ENCODE data around the gene PTTG1IP2. TPM values are rescaled to one million over a fixed set of nuclear protein-coding genes. Genes with fewer than 3 reads are reported as not detected.

PTTG1IP2 gene
- total RNA-seq, 2 experiments from 2014 or later: not detected

- intact Hi-C loops (cut with micrococcal nuclease): no loop called here
- CTCF ChIA-PET: interaction anchor here (0.9 kb wide), 1 partner anchor 12 kb away, joined by 3 read pairs; no protein-coding TSS in a partner anchor
- H3K4me3 Mint-ChIP-seq: no peak overlapping the region
- no peaks in the 10 kb centered on the region for H3K9me3 Mint-ChIP-seq
- H3K4me1 Mint-ChIP-seq (ENCODE audit: low read depth): no peaks in the 10 kb centered on the region
- no peak for DNase-seq
- TF ChIP-seq, protein P1, sequence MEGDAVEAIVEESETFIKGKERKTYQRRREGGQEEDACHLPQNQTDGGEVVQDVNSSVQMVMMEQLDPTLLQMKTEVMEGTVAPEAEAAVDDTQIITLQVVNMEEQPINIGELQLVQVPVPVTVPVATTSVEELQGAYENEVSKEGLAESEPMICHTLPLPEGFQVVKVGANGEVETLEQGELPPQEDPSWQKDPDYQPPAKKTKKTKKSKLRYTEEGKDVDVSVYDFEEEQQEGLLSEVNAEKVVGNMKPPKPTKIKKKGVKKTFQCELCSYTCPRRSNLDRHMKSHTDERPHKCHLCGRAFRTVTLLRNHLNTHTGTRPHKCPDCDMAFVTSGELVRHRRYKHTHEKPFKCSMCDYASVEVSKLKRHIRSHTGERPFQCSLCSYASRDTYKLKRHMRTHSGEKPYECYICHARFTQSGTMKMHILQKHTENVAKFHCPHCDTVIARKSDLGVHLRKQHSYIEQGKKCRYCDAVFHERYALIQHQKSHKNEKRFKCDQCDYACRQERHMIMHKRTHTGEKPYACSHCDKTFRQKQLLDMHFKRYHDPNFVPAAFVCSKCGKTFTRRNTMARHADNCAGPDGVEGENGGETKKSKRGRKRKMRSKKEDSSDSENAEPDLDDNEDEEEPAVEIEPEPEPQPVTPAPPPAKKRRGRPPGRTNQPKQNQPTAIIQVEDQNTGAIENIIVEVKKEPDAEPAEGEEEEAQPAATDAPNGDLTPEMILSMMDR (IDR thresholded peaks at IDR 0.05): no peak
- no peak for ATAC-seq
- POLR2A ChIA-PET: no interaction called here
- no peaks in the 10 kb centered on the region for H3K36me3 Mint-ChIP-seq (ENCODE audit: low read depth)
- H3K27ac Mint-ChIP-seq: no peak overlapping the region
- H3K27me3 Mint-ChIP-seq: peaks cover 14% of the 10 kb centered on the region
Measured at GRCh38 chr7:90473814-90474213, 4.4 kb downstream of the PTTG1IP2 start.

GRCh38 chr7:90474284-90475210 lies 5.1 kb downstream of the PTTG1IP2 start:
- Mint-ChIP-seq H3K9me3 (no peaks in the 10 kb centered on the region), H3K27me3 (peaks cover 12% of the 10 kb centered on the region), H3K4me1 (ENCODE audit: low read depth) (no peaks in the 10 kb centered on the region), H3K4me3 (no peak overlapping the region), H3K27ac (no peak overlapping the region), H3K36me3 (ENCODE audit: low read depth) (no peaks in the 10 kb centered on the region)
- DNase-seq: no peak
- ChIA-PET CTCF (interaction anchor here (1.0 kb wide), 1 partner anchor 19 kb away, joined by 4 read pairs; no protein-coding TSS in a partner anchor), POLR2A (no interaction called here)
- TF ChIP-seq, protein P1 (IDR thresholded peaks at IDR 0.05): no peak
- no peak for ATAC-seq
- intact Hi-C loops (cut with micrococcal nuclease): no loop called here

GRCh38 chr7:90483251-90483650 lies 13.8 kb downstream of the PTTG1IP2 start:
- TF ChIP-seq, protein P1 (IDR thresholded peaks at IDR 0.05): no peak
- DNase-seq (no peak), ATAC-seq (no peak)
- H3K4me1 Mint-ChIP-seq (ENCODE audit: low read depth): no peaks in the 10 kb centered on the region
- POLR2A ChIA-PET: no interaction called here
- intact Hi-C loops (cut with micrococcal nuclease): no loop called here
- no peaks in the 10 kb centered on the region for H3K9me3 Mint-ChIP-seq
- H3K36me3 Mint-ChIP-seq (ENCODE audit: low read depth): no peaks in the 10 kb centered on the region
- H3K27me3 Mint-ChIP-seq: peaks cover 13% of the 10 kb centered on the region
- H3K4me3 Mint-ChIP-seq: no peak overlapping the region
- CTCF ChIA-PET: no interaction called here
- H3K27ac Mint-ChIP-seq: no peak overlapping the region

DNA sequence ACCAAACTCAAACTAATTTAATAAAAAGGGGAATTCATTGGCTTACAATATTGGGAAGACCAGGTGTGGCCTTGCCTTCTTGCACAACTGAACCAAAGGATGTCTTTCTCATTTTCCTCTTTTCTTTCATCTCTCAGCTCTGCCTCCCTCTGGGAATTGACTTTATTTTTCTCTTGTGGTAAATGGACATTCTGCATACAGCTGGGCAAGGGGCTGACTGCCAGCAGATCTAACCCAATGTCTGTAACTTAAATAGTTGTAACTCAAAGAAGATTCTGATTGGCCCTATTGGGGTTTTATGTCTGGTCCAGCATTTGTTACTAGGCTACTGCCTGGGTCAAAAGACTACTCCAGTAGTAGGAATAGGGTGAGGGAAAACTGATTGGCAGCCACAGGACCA lies 15.3 kb downstream of the PTTG1IP2 start:
- H3K36me3 Mint-ChIP-seq (ENCODE audit: low read depth): no peaks in the 10 kb centered on the region
- peaks cover 15% of the 10 kb centered on the region for H3K27me3 Mint-ChIP-seq
- CTCF ChIA-PET: interaction anchor here (1.0 to 1.4 kb wide), 2 partner anchors 29 to 57 kb away, joined by 3 read pairs; no protein-coding TSS in a partner anchor

More for the DNA sequence above, 15.3 kb downstream of the PTTG1IP2 start:
- ATAC-seq (no peak), DNase-seq (no peak)
- H3K4me3 Mint-ChIP-seq: no peak overlapping the region
- no peaks in the 10 kb centered on the region for H3K4me1 Mint-ChIP-seq (ENCODE audit: low read depth)
- TF ChIP-seq, protein P1 (IDR thresholded peaks at IDR 0.05): no peak
- H3K9me3 Mint-ChIP-seq: no peaks in the 10 kb centered on the region
- H3K27ac Mint-ChIP-seq: no peak overlapping the region
- intact Hi-C loops (cut with micrococcal nuclease): no loop called here
- POLR2A ChIA-PET: no interaction called here
